ENCODE data around the gene CT55.
"Not testable (repeated sequence)": the region's sequence is repeated elsewhere in the genome, so short reads cannot be mapped to it uniquely, and the experiment has no call there.

Gene CT55

GRCh38 chrX:135170877-135171519 is at the start of gene CT55:
Gene CT55 (minus strand): TSS chrX:135171398. CDS start chrX:135171171, 227 bp downstream.
- no peak for DNase-seq (ENCODE audit: low read depth)

GRCh38 chrX:135213200-135213844 is 42.1 kb upstream of the CT55 start:
- DNase-seq (ENCODE audit: low read depth) = no peak

GRCh38 chrX:135206427-135206826 is 35.2 kb upstream of the CT55 start:
- DNase-seq (ENCODE audit: low read depth) = not testable (repeated sequence)

- no peak for DNase-seq (ENCODE audit: low read depth)
These were observed 29.1 kb upstream of the CT55 start for GRCh38 chrX:135200297-135200696.

- DNase-seq (ENCODE audit: low read depth) = no peak
These were observed 23.5 kb upstream of the CT55 start for GRCh38 chrX:135194684-135195083.

- DNase-seq (ENCODE audit: low read depth) = no peak
These were observed 22.5 kb upstream of the CT55 start for GRCh38 chrX:135193740-135194139.

- DNase-seq (ENCODE audit: low read depth) = no peak
These were observed 20.6 kb upstream of the CT55 start for GRCh38 chrX:135191838-135192237.

GRCh38 chrX:135185795-135186443 is 14.7 kb upstream of the CT55 start:
- DNase-seq (ENCODE audit: low read depth) = peak; percentile 10

- no peak for DNase-seq (ENCODE audit: low read depth)
These were observed 7.4 kb upstream of the CT55 start for GRCh38 chrX:135178636-135179035.

- no peak for DNase-seq (ENCODE audit: low read depth)
These were observed 730 bp downstream of the CT55 start for GRCh38 chrX:135170468-135170867.

- DNase-seq (ENCODE audit: low read depth) = not testable (repeated sequence)
These were observed 1.7 kb downstream of the CT55 start for GRCh38 chrX:135169534-135169933.

- DNase-seq (ENCODE audit: low read depth) = no peak
These were observed 2.7 kb downstream of the CT55 start for GRCh38 chrX:135168486-135168885.

GRCh38 chrX:135154688-135155087 is 16.5 kb downstream of the CT55 start:
- not testable (repeated sequence) for DNase-seq (ENCODE audit: low read depth)

GRCh38 chrX:135126145-135126544 is 45.1 kb downstream of the CT55 start:
- DNase-seq (ENCODE audit: low read depth) = not testable (repeated sequence)

GRCh38 chrX:135120056-135120576 is 51.1 kb downstream of the CT55 start, which contains the start of gene ETDB:
Gene ETDB (minus strand): TSS chrX:135120526. CDS start chrX:135119261, 1,265 bp downstream.
- DNase-seq (ENCODE audit: low read depth) = not testable (repeated sequence)

- DNase-seq (ENCODE audit: low read depth) = not testable (repeated sequence)
These were observed 55.1 kb downstream of the CT55 start for GRCh38 chrX:135116064-135116463.

GRCh38 chrX:135114392-135114791 is 56.8 kb downstream of the CT55 start:
- no peak for DNase-seq (ENCODE audit: low read depth)

- DNase-seq (ENCODE audit: low read depth) = no peak
These were observed 58.5 kb downstream of the CT55 start for GRCh38 chrX:135112743-135113142.

- DNase-seq (ENCODE audit: low read depth) = no peak
These were observed 59.0 kb downstream of the CT55 start for GRCh38 chrX:135112096-135112729.

GRCh38 chrX:135109554-135109953 is 61.6 kb downstream of the CT55 start:
- no peak for DNase-seq (ENCODE audit: low read depth)

Data from GM04504 (cell line).